ENCODE results near the gene HAUS3. TPM values are rescaled to one million over a fixed set of nuclear protein-coding genes. Genes with fewer than 3 reads are reported as not detected.

HAUS3 gene
- total and polyA plus RNA-seq, 8 donors: 5.5 to 37.4 (median 8.9) TPM

DNA sequence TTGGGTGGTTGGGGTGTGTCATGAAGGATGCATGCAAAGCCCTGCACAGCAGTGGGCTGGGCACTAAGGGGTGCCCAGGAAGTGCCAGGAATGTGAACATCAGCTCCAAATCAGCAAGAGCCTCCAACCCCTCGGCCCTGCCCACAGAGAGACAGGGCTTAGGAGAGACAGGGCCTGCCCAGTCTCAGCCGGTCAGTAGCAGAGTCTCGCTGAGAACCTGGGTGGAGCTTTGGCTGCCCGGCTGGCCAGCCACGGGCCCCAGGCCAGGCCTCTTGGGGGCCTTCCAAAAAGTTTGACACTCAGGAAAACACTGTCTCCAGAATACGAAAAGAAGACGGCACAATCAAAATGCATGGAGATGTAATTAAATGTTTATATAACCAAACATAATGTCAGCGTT, 24.3 kb upstream of the HAUS3 start:
- Histone ChIP-seq H3K36me3 (peaks cover 0 to 18% (median 10%) of the 10 kb centered on the region in 4 donors), H3K9me3 (no peaks in the 10 kb centered on the region), H3K27ac (peak overlapping the region in 2 of 5 donors; percentile 2 to 43), H3K4me3 (no peak overlapping the region), H3K27me3 (no peaks in the 10 kb centered on the region), H3K4me1 (peaks cover 16 to 46% (median 38%) of the 10 kb centered on the region in 4 donors)
- DNase-seq: peak; percentile 51 to 70
- TF ChIP-seq POLR2A (IDR thresholded peaks at IDR 0.05) (no peak), POLR2AphosphoS5 (IDR thresholded peaks at IDR 0.05) (no peak), EP300 (IDR thresholded peaks at IDR 0.05) (no peak)
- TF ChIP-seq, protein P1, sequence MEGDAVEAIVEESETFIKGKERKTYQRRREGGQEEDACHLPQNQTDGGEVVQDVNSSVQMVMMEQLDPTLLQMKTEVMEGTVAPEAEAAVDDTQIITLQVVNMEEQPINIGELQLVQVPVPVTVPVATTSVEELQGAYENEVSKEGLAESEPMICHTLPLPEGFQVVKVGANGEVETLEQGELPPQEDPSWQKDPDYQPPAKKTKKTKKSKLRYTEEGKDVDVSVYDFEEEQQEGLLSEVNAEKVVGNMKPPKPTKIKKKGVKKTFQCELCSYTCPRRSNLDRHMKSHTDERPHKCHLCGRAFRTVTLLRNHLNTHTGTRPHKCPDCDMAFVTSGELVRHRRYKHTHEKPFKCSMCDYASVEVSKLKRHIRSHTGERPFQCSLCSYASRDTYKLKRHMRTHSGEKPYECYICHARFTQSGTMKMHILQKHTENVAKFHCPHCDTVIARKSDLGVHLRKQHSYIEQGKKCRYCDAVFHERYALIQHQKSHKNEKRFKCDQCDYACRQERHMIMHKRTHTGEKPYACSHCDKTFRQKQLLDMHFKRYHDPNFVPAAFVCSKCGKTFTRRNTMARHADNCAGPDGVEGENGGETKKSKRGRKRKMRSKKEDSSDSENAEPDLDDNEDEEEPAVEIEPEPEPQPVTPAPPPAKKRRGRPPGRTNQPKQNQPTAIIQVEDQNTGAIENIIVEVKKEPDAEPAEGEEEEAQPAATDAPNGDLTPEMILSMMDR (IDR thresholded peaks at IDR 0.05): no peak
- WGBS, 5 donors: 17 to 25% (median 25%) methylated on average over 8 of the region's 8 CpGs
- intact Hi-C loops (cut with DNase I; ENCODE audit: low total_unique reads): no loop called here

DNA sequence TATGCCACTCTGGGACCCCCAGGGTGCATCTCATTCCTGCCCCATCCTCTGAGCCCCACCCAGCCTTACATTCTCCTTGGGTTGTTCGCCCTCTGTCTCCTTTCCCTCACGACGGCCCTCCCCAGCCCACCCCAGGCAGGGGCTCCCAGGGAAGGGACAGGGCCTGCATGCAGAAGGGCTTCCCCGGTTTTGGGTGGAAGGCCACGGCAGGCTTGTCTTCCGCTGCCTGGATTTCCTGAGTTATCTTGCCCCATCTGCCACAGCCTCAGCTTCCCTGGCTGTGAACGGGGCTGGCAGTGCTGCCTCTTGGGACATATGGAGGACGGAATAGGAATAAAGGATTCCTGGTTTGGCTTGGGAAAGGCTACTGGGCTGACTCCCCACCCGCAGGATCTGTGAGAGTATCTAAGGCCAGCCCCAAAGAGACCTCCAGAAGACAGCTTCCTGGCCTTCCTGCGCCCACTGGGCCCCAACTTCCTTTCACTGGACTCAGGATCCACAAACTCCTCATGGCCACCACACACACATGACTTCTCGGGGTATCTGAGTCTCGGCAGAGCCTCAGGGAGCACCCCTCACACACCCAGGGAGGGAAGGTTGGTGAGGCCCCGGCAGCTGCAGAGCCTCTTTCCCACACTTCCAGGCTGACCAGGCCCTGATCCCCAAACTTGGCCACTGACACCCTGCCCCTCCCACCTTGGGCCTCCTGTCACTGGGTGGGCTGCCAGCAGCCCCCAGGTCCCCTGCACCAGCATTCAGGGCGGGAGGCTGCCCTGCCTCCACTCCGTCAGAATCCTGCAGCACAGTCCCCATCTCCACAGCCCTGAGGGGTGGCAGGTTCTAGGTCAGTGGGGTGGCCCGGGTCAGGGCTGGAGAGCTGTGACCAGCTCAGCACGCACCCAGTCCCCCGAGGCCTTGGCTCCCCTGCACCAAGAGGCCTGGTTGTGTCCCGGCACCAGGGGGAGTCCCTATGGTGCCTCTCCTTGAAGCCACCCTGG, 23.5 kb upstream of the HAUS3 start:
- whole genome bisulfite sequencing, 5 donors: 86 to 90% (median 89%) methylated on average over 13 to 19 of the region's 19 CpGs
- TF ChIP-seq POLR2AphosphoS5 (IDR thresholded peaks at IDR 0.05): no peak
- TF ChIP-seq, protein P1 (IDR thresholded peaks at IDR 0.05): no peak
- no peak for TF ChIP-seq EP300 (IDR thresholded peaks at IDR 0.05)
- TF ChIP-seq POLR2A (IDR thresholded peaks at IDR 0.05): no peak

DNA sequence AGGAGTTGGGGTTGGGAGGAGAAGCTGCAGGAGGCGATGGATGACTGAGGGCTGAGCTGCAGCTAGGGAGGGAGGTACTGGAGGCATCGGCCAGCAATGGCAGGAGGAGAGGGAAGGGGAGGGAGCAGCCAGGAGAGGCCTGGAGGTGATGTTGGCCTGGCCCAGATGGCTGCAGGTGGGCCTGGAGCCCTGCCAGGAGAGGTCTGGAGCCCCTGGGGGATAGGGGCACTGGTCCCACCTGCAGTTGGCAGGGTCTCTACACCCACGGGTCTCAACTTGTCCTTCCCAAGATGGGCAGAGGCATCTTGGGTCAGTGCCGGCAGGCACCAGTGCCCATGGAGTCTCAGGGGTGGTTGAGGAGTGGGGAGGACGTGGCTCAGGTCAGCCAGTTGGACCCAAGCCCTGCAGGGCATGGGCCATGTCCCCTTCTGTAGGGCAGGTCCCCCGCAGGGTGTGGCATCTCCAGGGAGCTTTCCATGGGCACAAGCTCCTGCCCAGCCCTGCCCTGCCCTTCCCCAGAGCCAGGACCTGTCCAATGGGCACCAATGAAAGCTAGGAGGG, 22.6 kb upstream of the HAUS3 start:
- no peak for DNase-seq
- Histone ChIP-seq H3K4me1 (peaks cover 28 to 61% (median 53%) of the 10 kb centered on the region in 4 donors), H3K36me3 (peaks cover 0 to 9% (median 0%) of the 10 kb centered on the region in 4 donors), H3K9me3 (no peaks in the 10 kb centered on the region), H3K27ac (peak overlapping the region in 1 of 5 donors; percentile 43), H3K27me3 (no peaks in the 10 kb centered on the region), H3K4me3 (no peak overlapping the region)
- TF ChIP-seq, protein P1 (IDR thresholded peaks at IDR 0.05): no peak
- TF ChIP-seq POLR2AphosphoS5 (IDR thresholded peaks at IDR 0.05) (no peak), EP300 (IDR thresholded peaks at IDR 0.05) (no peak), POLR2A (IDR thresholded peaks at IDR 0.05) (no peak)
- WGBS, 5 donors: 78 to 88% (median 82%) methylated on average over 4 to 6 of the region's 6 CpGs
- intact Hi-C loops (cut with DNase I; ENCODE audit: low total_unique reads): no loop called here

More for the DNA sequence above, 23.5 kb upstream of the HAUS3 start:
- Histone ChIP-seq H3K36me3 (peaks cover 0 to 11% (median 4%) of the 10 kb centered on the region in 4 donors), H3K4me1 (peaks cover 20 to 53% (median 45%) of the 10 kb centered on the region in 4 donors), H3K27me3 (no peaks in the 10 kb centered on the region), H3K9me3 (no peaks in the 10 kb centered on the region), H3K4me3 (no peak overlapping the region), H3K27ac (peak overlapping the region in 2 of 5 donors; percentile 4 to 43)
- no peak for DNase-seq
- intact Hi-C loops (cut with DNase I; ENCODE audit: low total_unique reads): no loop called here

DNA sequence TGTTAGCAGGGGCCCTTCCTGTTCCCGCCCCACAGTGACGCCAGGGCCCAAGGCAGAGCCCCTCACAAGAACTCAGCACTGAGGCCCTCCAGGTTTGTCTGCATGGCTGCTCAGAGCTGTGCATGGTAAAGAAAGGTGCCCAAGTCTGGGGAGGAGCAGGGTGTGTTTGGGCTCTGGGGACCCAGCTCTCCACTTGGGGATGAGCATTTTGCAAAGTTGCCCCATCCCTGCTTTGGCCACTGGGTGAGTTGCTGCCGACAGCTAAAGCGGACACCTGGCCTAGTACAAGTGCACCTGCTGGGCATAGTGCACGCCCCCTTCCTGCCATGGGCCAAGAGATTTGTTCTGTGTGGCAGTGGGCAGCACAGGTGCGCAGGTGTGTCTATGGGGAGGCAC, 22.0 kb upstream of the HAUS3 start:
- TF ChIP-seq, protein P1 (IDR thresholded peaks at IDR 0.05): no peak
- TF ChIP-seq EP300 (IDR thresholded peaks at IDR 0.05): no peak
- no peak for TF ChIP-seq POLR2AphosphoS5 (IDR thresholded peaks at IDR 0.05)
- no peak for TF ChIP-seq POLR2A (IDR thresholded peaks at IDR 0.05)
- Histone ChIP-seq H3K9me3 (no peaks in the 10 kb centered on the region), H3K36me3 (peaks cover 0 to 8% (median 2%) of the 10 kb centered on the region in 4 donors), H3K4me3 (no peak overlapping the region), H3K27ac (peak overlapping the region in 1 of 5 donors; percentile 93), H3K27me3 (no peaks in the 10 kb centered on the region), H3K4me1 (peaks cover 34 to 68% (median 59%) of the 10 kb centered on the region in 4 donors)
- WGBS, 5 donors: 80 to 84% (median 80%) methylated on average over 6 of the region's 6 CpGs
- DNase-seq: no peak
- intact Hi-C loops (cut with DNase I; ENCODE audit: low total_unique reads): no loop called here
